NOMO-1 treated with dmso at 0.1 percent for 144 hours (cell line): ENCODE data around the gene GMPPA.

Experiments
- DNase-seq: peaks from one replicate; lab custom pipeline; 2025; ENCODE audit not compliant: unreplicated experiment; lab: John Stamatoyannopoulos, UW

Gene GMPPA

GRCh38 chr2:219538956-219539788 is 40.5 kb downstream of the GMPPA start:
- no peak for DNase-seq

- no peak for DNase-seq
These were observed 41.4 kb downstream of the GMPPA start for GRCh38 chr2:219539926-219540678.

- no peak for DNase-seq
These were observed 42.3 kb downstream of the GMPPA start for GRCh38 chr2:219540784-219541504.

- DNase-seq, result peak; percentile 61
These were observed 43.0 kb downstream of the GMPPA start for GRCh38 chr2:219541611-219542180.

- DNase-seq, result no peak
These were observed 44.4 kb downstream of the GMPPA start for GRCh38 chr2:219542931-219543595.

GRCh38 chr2:219543596-219544358 is 45.1 kb downstream of the GMPPA start, which contains the start of the genes CHPF and TMEM198:
CHPF (minus strand) TSS chr2:219543809; CDS start chr2:219543538, 271 bp downstream.
TMEM198 (plus strand) TSS chr2:219544028; CDS start chr2:219544728, 700 bp downstream.
- DNase-seq, result peak; percentile 94

GRCh38 chr2:219544567-219544966 is 45.9 kb downstream of the GMPPA start:
- no peak for DNase-seq

- no peak for DNase-seq
These were observed 46.7 kb downstream of the GMPPA start for GRCh38 chr2:219545295-219545942.

- DNase-seq, result no peak
These were observed 47.3 kb downstream of the GMPPA start for GRCh38 chr2:219545943-219546352.

- no peak for DNase-seq
These were observed 48.9 kb downstream of the GMPPA start for GRCh38 chr2:219547621-219548020.

- no peak for DNase-seq
These were observed 50.3 kb downstream of the GMPPA start for GRCh38 chr2:219548990-219549389.

- no peak for DNase-seq
These were observed 50.9 kb downstream of the GMPPA start for GRCh38 chr2:219549619-219550018.

GRCh38 chr2:219551441-219552381 is 53.0 kb downstream of the GMPPA start:
- DNase-seq, result no peak

GRCh38 chr2:219552382-219553167 is 53.9 kb downstream of the GMPPA start:
- peak; percentile 21 for DNase-seq

GRCh38 chr2:219553168-219553417 is 54.4 kb downstream of the GMPPA start:
- DNase-seq, result no peak

- DNase-seq, result no peak
These were observed 54.8 kb downstream of the GMPPA start for GRCh38 chr2:219553463-219553963.

GRCh38 chr2:219554350-219554749 is 55.7 kb downstream of the GMPPA start:
- DNase-seq, result no peak
